Heart left ventricle (tissue), 16 donors: Measurements from ENCODE around the gene ATL1. TPM values are rescaled to one million over a fixed set of nuclear protein-coding genes. Genes with fewer than 3 reads are reported as not detected.

ENCODE experiments used
- ATAC-seq, 4 donors: fragments of 200-7000 bp; cut with Tn5 transposase; one replicate each; pipeline ENCODE4 v1.9.1; 2020 to 2022; ENCODE audit warnings: moderate library complexity in 4 of 4, mild to moderate bottlenecking in 3 of 4, moderate number of reproducible peaks in 1 of 4
- DNase-seq, 5 donors: peaks; one replicate each; pipeline ENCODE4 v3.0.0-alpha.2; 2020
- H3K27ac ChIP-seq, 12 donors: fragments of 200-600 bp; sonication (generic) in 4 of 12; one replicate each; pipeline versions ENCODE4 v1.5.0 to v1.8.0; 2016 to 2022; ENCODE audit warnings: mild to moderate bottlenecking in 2 of 12
- H3K27me3 ChIP-seq, 9 donors: fragments of 200-600 bp; sonication (generic) in 2 of 9; one replicate each; pipeline versions ENCODE4 v1.5.1 to v1.8.0; 2016 to 2022; ENCODE audit warnings: mild to moderate bottlenecking in 3 of 9
- H3K36me3 ChIP-seq, 9 donors: fragments of 200-600 bp; sonication (generic) in 2 of 9; one replicate each; pipeline versions ENCODE4 v1.5.0 to v1.8.0; 2018 to 2022; ENCODE audit warnings: mild to moderate bottlenecking in 2 of 9
- H3K4me1 ChIP-seq, 12 donors: fragments of 200-600 bp; sonication (generic) in 4 of 12; one replicate each; pipeline versions ENCODE4 v1.5.0 to v1.8.0; 2016 to 2022; ENCODE audit warnings: mild to moderate bottlenecking in 3 of 12
- H3K4me3 ChIP-seq, 12 donors: fragments of 200-600 bp; sonication (generic) in 4 of 12; one replicate each; pipeline versions ENCODE4 v1.5.0 to v1.8.0; 2017 to 2022; ENCODE audit warnings: mild to moderate bottlenecking in 9 of 12, moderate library complexity in 4 of 12
- H3K9me3 ChIP-seq, 12 donors: fragments of 200-600 bp; sonication (generic) in 4 of 12; one replicate each; pipeline versions ENCODE4 v1.5.0 to v1.8.0; 2016 to 2022; ENCODE audit warnings: mild to moderate bottlenecking in 1 of 12
- POLR2A ChIP-seq, 2 donors: fragments of 450-650 bp; IDR thresholded peaks; one replicate each; pipeline ENCODE4 v1.6.1; 2017; ENCODE audit warnings: antibody characterized with exemption in 2 of 2, mild to moderate bottlenecking in 2 of 2, moderate library complexity in 2 of 2
- WGBS, 4 donors: extraction: QIAGEN DNeasy Blood & Tissue Kit in 2 of 4; methylation state at CpG; one replicate each; pipeline versions ENCODE4 v1.1.5 to v1.1.7; 2013 to 2018; 5-methylcytosine and 5-hydroxymethylcytosine counted together
- intact Hi-C, 10 donors: fragments of 100-400 bp; cut with DNase I; formaldehyde crosslinking; loops; one replicate each; pipeline versions ENCODE4 v1.11.1 to v1.14.2; 2022
- polyA plus RNA-seq, 2 donors: library from polyadenylated mRNA; stranded (reverse); fragments of 200-250 nt; gene quantifications; one replicate each; pipeline ENCODE4 v1.2.3, GENCODE V29; 2013
- total RNA-seq, 9 donors: library from RNA; depleted of rRNA in 2 of 9; stranded (reverse); fragments of >200 nt in 2 of 9; fragmentation: NEBNext Ultra II Directional in 3 of 9; extraction: Animal tissue kit (Norgen Biotek cat#: 25700) in 3 of 9; gene quantifications; one replicate each; pipeline versions ENCODE4 v1.1.0 to v1.2.4, GENCODE V29; 2016 to 2023
- TF ChIP-seq, protein P1 (sequence below), 12 donors: fragments of 200-600 bp; sonication (generic) in 4 of 12; IDR thresholded peaks; one replicate each; pipeline versions ENCODE4 v1.5.0 to v1.8.0; 2018 to 2022; ENCODE audit warnings: antibody characterized with exemption in 12 of 12, mild to moderate bottlenecking in 5 of 12
- donor health status: ischemic (EF 13 %, LVEDD 7.1; RV severe dilation, severe dysfunction).
- donor health status: healthy with polysubstance abuse.
- donor health status: DM: no; HTN: yes; CAD: no.
- donor health status: DM: no; HTN: no; CAD: no.
- donor health status: ischemic (EF 25% LVEDD 6.9; RV normal size, moderate dysfunction).
- donor health status: ischemic (EF 25% LVEDD 5.7; RV mildly dilated, moderate dysfunction).
- donor health status: healthy.
- donor health status: DM: yes; HTN: yes; CAD: no.
- donor health status: ischemic (EF 35%, LVEDD 5.7; RV mildly dilated, moderate dysfunction).
- donor health status: nonischemic (EF 11% LVEDD 7.7; RV severe dilation, severe dysfunction).
- donor health status: DM: yes; HTN: yes; CAD: no.
- donor health status: PGD.
- donor health status: ischemic (EF 29% LVEDD 5.4; RV normal size, mild dysfunction).
- donor health status: nonischemic (EF 23%, LVEDD 6.1; RV moderate dilation, normal function).

Gene ATL1
- total and polyA plus RNA-seq, 11 donors = 0.28 to 3.1 (median 0.94) TPM

DNA sequence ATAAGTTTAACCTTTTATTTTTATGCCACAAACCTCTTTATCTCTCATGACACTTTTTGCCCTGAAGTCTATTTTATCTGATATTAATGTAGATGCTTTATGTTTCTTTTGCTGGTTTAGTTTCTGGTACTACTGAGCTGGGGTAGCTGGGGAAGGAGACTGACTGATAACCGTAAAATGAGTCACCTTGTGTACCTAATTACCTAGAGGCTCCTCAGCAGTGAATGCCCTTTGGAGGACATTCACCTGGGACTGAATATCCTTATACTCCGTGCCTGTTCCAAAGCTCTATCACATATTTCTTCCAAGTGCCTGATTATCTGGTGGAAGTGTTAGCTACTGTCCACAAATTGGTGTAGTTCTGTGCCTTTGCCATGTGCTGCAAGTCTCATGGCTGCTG lies 13.9 kb downstream of the ATL1 start:
- ATAC-seq = no peak
- Histone ChIP-seq H3K9me3 (peaks cover 0 to 44% (median 27%) of the 10 kb centered on the region in 12 donors), H3K36me3 (no peaks in the 10 kb centered on the region), H3K27me3 (no peaks in the 10 kb centered on the region), H3K27ac (no peak overlapping the region), H3K4me3 (no peak overlapping the region), H3K4me1 (no peaks in the 10 kb centered on the region)
- intact Hi-C loops = no loop called here
- TF ChIP-seq, protein P1, sequence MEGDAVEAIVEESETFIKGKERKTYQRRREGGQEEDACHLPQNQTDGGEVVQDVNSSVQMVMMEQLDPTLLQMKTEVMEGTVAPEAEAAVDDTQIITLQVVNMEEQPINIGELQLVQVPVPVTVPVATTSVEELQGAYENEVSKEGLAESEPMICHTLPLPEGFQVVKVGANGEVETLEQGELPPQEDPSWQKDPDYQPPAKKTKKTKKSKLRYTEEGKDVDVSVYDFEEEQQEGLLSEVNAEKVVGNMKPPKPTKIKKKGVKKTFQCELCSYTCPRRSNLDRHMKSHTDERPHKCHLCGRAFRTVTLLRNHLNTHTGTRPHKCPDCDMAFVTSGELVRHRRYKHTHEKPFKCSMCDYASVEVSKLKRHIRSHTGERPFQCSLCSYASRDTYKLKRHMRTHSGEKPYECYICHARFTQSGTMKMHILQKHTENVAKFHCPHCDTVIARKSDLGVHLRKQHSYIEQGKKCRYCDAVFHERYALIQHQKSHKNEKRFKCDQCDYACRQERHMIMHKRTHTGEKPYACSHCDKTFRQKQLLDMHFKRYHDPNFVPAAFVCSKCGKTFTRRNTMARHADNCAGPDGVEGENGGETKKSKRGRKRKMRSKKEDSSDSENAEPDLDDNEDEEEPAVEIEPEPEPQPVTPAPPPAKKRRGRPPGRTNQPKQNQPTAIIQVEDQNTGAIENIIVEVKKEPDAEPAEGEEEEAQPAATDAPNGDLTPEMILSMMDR (IDR thresholded peaks at IDR 0.05) = no peak
- no peak for TF ChIP-seq POLR2A (IDR thresholded peaks at IDR 0.05)
- WGBS, 4 donors = 71 to 74% (median 72%) methylated on average over 2 of the region's 2 CpGs
- DNase-seq = no peak

DNA sequence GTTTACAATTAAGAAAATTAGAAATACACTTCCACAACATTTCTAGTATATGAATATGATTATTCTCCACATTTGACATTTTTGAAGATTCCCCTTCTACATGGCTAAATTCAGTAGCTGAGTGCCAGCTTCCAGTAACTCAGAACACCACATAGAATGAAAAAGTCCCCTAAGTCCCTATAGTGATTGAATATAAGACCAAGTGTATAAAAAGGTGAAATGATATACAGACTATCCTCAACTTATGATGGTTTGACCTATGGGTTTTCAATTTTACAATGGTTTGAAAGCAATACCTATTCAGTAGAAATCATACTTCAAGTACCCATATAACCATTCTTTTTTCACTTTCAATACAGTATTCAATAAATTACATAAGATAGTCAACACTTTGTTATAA lies 15.8 kb downstream of the ATL1 start:
- no peak overlapping the region for H3K4me3 ChIP-seq
- no peaks in the 10 kb centered on the region for H3K27me3 ChIP-seq
- no peaks in the 10 kb centered on the region for H3K36me3 ChIP-seq
- peaks cover 0 to 25% (median 10%) of the 10 kb centered on the region in 12 donors for H3K9me3 ChIP-seq
- intact Hi-C loops = no loop called here
- no peak overlapping the region for H3K27ac ChIP-seq
- no peak for TF ChIP-seq POLR2A (IDR thresholded peaks at IDR 0.05)
- TF ChIP-seq, protein P1 (IDR thresholded peaks at IDR 0.05) = no peak
- no peak for DNase-seq
- H3K4me1 ChIP-seq = no peaks in the 10 kb centered on the region
- no peak for ATAC-seq

DNA sequence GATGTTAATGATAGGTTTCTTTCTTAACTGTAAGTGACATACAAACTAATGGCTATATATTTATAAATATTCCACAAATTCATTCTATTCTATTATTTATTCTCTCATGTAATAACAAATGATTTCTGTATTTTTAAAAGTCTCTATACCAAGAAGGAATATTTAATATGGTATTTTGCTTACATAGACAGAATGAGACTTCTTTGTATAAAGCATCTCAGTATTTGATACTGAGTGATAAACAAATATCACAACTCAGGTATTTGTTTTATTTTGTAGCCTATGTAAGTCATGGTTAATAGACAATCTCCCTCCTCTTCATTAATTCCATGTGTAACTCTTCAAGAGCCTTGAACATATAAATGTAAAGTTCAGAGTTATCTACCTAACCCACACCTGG lies 18.0 kb downstream of the ATL1 start:
- Histone ChIP-seq H3K27ac (no peak overlapping the region), H3K27me3 (no peaks in the 10 kb centered on the region), H3K4me3 (no peak overlapping the region), H3K4me1 (no peaks in the 10 kb centered on the region), H3K36me3 (no peaks in the 10 kb centered on the region), H3K9me3 (peaks cover 0 to 3% (median 0%) of the 10 kb centered on the region in 12 donors)
- no peak for DNase-seq
- no peak for TF ChIP-seq POLR2A (IDR thresholded peaks at IDR 0.05)
- TF ChIP-seq, protein P1 (IDR thresholded peaks at IDR 0.05) = no peak
- intact Hi-C loops = no loop called here
- no peak for ATAC-seq

DNA sequence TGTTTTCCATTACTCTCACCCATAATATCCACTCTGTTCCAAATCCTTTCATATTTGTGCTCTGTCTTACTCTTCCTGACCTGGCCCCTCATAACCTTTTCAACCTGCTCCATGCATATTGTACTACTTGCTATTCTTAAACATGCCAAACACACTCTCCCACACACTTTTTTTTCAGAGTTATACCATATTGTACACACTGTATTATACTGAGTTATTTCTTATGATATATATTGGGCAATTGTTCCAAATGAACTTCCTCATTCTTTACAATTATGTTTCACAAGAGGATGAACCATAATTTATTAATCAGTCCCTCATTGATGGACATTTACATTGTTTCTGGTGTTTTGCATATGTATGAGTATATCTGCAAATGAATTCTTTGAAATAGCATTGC lies 18.5 kb downstream of the ATL1 start:
- H3K27me3 ChIP-seq = no peaks in the 10 kb centered on the region

More for the DNA sequence above, 18.5 kb downstream of the ATL1 start:
- H3K9me3 ChIP-seq = no peaks in the 10 kb centered on the region
- DNase-seq (no peak), ATAC-seq (no peak)
- no peak for TF ChIP-seq POLR2A (IDR thresholded peaks at IDR 0.05)
- TF ChIP-seq, protein P1 (IDR thresholded peaks at IDR 0.05) = no peak
- no peak overlapping the region for H3K4me3 ChIP-seq
- H3K36me3 ChIP-seq = no peaks in the 10 kb centered on the region
- H3K4me1 ChIP-seq = no peaks in the 10 kb centered on the region
- intact Hi-C loops = no loop called here
- H3K27ac ChIP-seq = no peak overlapping the region
